Psoas muscle (tissue), 8 donors: ENCODE data around the gene PCID2. TPM values are rescaled to one million over a fixed set of nuclear protein-coding genes. Genes with fewer than 3 reads are reported as not detected.

Experiments
- ATAC-seq, 4 donors: fragments of 200-7000 bp; cut with Tn5 transposase; one replicate each; pipeline ENCODE4 v1.9.1; 2020; ENCODE audit warnings: moderate library complexity in 3 of 4, mild to moderate bottlenecking in 2 of 4
- DNase-seq, 2 donors: peaks; one replicate each; pipeline ENCODE4 v3.0.0-alpha.2; 2020
- H3K27ac ChIP-seq: fragments of 200-600 bp; one replicate; pipeline ENCODE4 v1.8.0; 2022
- H3K27me3 ChIP-seq, 3 donors: fragments of 200-600 bp in 1 of 3; one replicate each; pipeline versions ENCODE4 v1.6.1 to v1.8.0; 2013 to 2022; ENCODE audit warnings: low read length in 2 of 3, mild to moderate bottlenecking in 2 of 3, moderate library complexity in 1 of 3; ENCODE audit not compliant: insufficient read depth in 3 of 3
- H3K36me3 ChIP-seq, 2 donors: fragments of 200-600 bp in 1 of 2; one replicate each; pipeline versions ENCODE4 v1.6.1 to v1.8.0; 2013 to 2022; ENCODE audit warnings: low read depth in 1 of 2, mild to moderate bottlenecking in 1 of 2, moderate library complexity in 1 of 2; ENCODE audit not compliant: insufficient read depth in 1 of 2
- H3K4me1 ChIP-seq: fragments of 200-600 bp; one replicate; pipeline ENCODE4 v1.8.0; 2022
- H3K4me3 ChIP-seq: fragments of 200-600 bp; one replicate; pipeline ENCODE4 v1.8.0; 2022; ENCODE audit warnings: mild to moderate bottlenecking
- H3K9me3 ChIP-seq: fragments of 200-600 bp; one replicate; pipeline ENCODE4 v1.8.0; 2022
- CTCF ChIP-seq: fragments of 200-600 bp; IDR thresholded peaks from one replicate; pipeline ENCODE4 v1.8.0; 2022; ENCODE audit warnings: antibody characterized with exemption
- WGBS, 3 donors: extraction: QIAGEN DNeasy Blood & Tissue Kit; methylation state at CpG; one replicate each; pipeline versions ENCODE4 v1.1.6 to v1.1.7; 2013; 5-methylcytosine and 5-hydroxymethylcytosine counted together
- intact Hi-C, 2 donors: fragments of 100-400 bp; cut with DNase I; formaldehyde crosslinking; loops; one replicate each; pipeline versions ENCODE4 v1.11.0 to v1.14.2; 2022
- polyA plus RNA-seq, 3 donors: library from polyadenylated mRNA; stranded (reverse); fragments of 200-250 nt; gene quantifications; one replicate each; pipeline ENCODE4 v1.2.3, GENCODE V29; 2013
- total RNA-seq, 4 donors: library from RNA; stranded (reverse); fragmentation: NEBNext Ultra II Directional in 2 of 4; extraction: Animal tissue kit (Norgen Biotek cat#: 25700) in 2 of 4; gene quantifications; one replicate each; pipeline versions ENCODE4 v1.2.1 to v1.2.4, GENCODE V29; 2021 to 2023
- donor health status: healthy with polysubstance abuse.
- donor health status: DM: no; HTN: no; CAD: no; lungs with moderate emphysema.
- donor health status: Bipolar disorder and iron deficiency.
- donor health status: healthy.
- donor health status: DM: yes; HTN: yes; CAD: no.
- donor health status: DM: no; HTN: no; CAD: no.
- donor health status: DM: no; HTN: no; CAD: no.
- donor health status: DM: yes; HTN: yes; CAD: no.

The PCID2 gene
- total and polyA plus RNA-seq, 7 donors, result 19.9 to 37.1 (median 26.6) TPM

- Histone ChIP-seq H3K27me3 (no peaks in the 10 kb centered on the region), H3K27ac (no peak overlapping the region), H3K9me3 (no peaks in the 10 kb centered on the region), H3K4me3 (no peak overlapping the region), H3K36me3 (peaks cover 8 to 95% of the 10 kb centered on the region in 2 donors), H3K4me1 (no peaks in the 10 kb centered on the region)
- intact Hi-C loops, result no loop called here
- 90 to 95% (median 93%) methylated on average over 5 of the region's 5 CpGs for WGBS, 3 donors
- DNase-seq (no peak), ATAC-seq (no peak)
- no peak for TF ChIP-seq CTCF
Measured at GRCh38 chr13:113229161-113229560, 20.7 kb upstream of the PCID2 start.

GRCh38 chr13:113226873-113227450 is 18.5 kb upstream of the PCID2 start:
- Histone ChIP-seq H3K36me3 (peaks cover 3 to 99% of the 10 kb centered on the region in 2 donors), H3K9me3 (no peaks in the 10 kb centered on the region), H3K27me3 (no peaks in the 10 kb centered on the region), H3K27ac (no peak overlapping the region), H3K4me3 (no peak overlapping the region), H3K4me1 (no peaks in the 10 kb centered on the region)
- intact Hi-C loops, result no loop called here
- WGBS, 3 donors, result 91 to 94% (median 93%) methylated on average over 7 of the region's 7 CpGs
- ATAC-seq (peak in 1 of 4 donors; percentile 15), DNase-seq (no peak)
- TF ChIP-seq CTCF, result no peak

- H3K4me3 ChIP-seq, result no peak overlapping the region
- intact Hi-C loops, result no loop called here
- H3K9me3 ChIP-seq, result no peaks in the 10 kb centered on the region
- peaks cover 3 to 100% of the 10 kb centered on the region in 2 donors for H3K36me3 ChIP-seq
- no peaks in the 10 kb centered on the region for H3K27me3 ChIP-seq
- ATAC-seq, result no peak
- H3K27ac ChIP-seq, result no peak overlapping the region
- H3K4me1 ChIP-seq, result peaks cover 7% of the 10 kb centered on the region
- DNase-seq, result no peak
- TF ChIP-seq CTCF, result no peak
- 88 to 89% (median 88%) methylated on average over 7 of the region's 7 CpGs for WGBS, 3 donors
Measured at GRCh38 chr13:113225515-113225914, 17.0 kb upstream of the PCID2 start.

GRCh38 chr13:113224486-113224885 is 16.0 kb upstream of the PCID2 start:
- ATAC-seq, result peak in 1 of 4 donors; percentile 28

More at GRCh38 chr13:113224486-113224885, 16.0 kb upstream of the PCID2 start:
- no peak overlapping the region for H3K4me3 ChIP-seq
- no peak overlapping the region for H3K27ac ChIP-seq
- peaks cover 3 to 100% of the 10 kb centered on the region in 2 donors for H3K36me3 ChIP-seq
- no peaks in the 10 kb centered on the region for H3K27me3 ChIP-seq
- peaks cover 10% of the 10 kb centered on the region for H3K4me1 ChIP-seq
- TF ChIP-seq CTCF, result no peak
- WGBS, 3 donors, result 81 to 83% (median 81%) methylated on average over 10 of the region's 10 CpGs
- intact Hi-C loops, result no loop called here
- H3K9me3 ChIP-seq, result no peaks in the 10 kb centered on the region
- no peak for DNase-seq
